ENCODE measurements around the gene CRISPLD2. TPM values are rescaled to one million over a fixed set of nuclear protein-coding genes. Genes with fewer than 3 reads are reported as not detected.
"Not testable (repeated sequence)": the region's sequence is repeated elsewhere in the genome, so short reads cannot be mapped to it uniquely, and the experiment has no call there.

The CRISPLD2 gene
- polyA plus RNA-seq, 1 donor = 6.0 TPM

DNA sequence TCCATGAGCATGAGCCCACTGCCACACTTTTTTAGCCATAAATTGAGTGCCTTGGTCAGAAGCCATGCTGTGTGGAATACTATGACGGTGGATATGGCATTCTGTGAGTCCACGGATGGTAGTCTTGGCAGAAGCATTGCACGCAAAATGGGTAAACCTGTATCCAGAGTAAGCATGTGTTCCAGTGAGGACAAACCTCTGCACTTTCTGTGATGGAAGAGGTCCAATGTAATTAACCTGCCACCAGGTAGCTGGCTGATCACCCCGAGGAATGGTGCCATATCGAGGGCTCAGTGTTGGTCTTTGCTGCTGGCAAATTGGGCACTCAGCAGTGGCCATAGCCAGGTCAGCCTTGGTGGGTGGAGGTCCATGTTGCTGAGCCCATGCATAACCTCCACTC lies 37.0 kb downstream of the CRISPLD2 start:
- DNase-seq (ENCODE audit: low read depth) = not testable (repeated sequence)

DNA sequence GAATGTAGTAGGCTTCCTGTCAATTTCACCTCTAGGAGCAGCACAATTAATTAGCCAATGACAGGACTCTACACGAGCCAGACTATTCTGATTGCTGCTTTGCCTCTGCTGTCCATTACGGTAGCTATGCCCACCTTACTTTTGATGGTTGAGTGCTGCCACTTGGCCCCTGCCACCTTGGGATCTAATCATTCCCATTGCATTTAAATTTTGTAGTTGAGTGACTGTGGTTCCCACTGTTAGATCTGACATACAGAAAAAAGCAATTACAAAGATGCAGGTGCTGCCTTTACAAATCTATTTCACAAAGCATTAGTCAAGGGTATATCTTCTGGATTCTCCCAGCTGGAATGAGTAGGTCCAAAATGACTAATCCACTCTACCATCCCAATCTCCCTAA lies 39.9 kb downstream of the CRISPLD2 start:
- no peak for DNase-seq (ENCODE audit: low read depth)

DNA sequence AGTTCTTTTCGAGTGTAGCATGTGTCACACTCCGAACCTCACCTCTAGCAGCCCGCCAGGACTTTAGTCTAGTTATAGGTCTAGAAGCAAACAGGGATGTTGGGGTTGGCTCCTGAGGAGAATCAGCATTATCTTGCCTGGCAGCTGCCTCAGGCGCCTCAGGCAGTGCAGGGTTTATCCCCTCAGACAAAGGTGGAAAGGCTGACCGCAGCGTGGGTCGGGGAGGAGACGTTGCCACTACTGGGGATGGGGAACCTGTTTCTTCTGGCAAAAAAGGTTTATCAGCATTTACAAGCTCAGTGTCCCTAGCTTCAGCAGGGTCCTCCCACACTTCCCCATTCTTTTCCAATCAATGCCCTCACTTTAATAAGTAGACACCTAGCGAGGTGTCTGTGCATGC lies 40.6 kb downstream of the CRISPLD2 start:
- no peak for DNase-seq (ENCODE audit: low read depth)

DNA sequence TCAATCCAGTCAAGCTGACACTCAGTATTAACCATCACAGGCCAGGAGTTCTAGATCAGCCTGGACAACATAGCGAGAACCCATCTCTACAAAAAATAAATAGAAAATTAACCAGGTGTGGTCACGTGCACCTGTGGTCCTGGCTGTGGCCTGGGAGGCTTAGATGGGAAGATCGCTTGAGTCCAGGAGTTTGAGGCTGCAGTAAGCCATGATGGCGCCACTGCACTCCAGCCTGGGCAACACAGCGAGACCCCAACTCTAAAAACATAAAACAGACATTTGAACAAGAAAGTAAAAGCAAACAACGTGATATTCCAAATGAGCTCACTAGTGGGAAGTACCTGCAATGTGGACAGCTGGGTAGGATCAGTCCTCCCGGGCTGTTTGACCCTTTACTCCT lies 41.9 kb downstream of the CRISPLD2 start:
- DNase-seq (ENCODE audit: low read depth) = no peak

DNA sequence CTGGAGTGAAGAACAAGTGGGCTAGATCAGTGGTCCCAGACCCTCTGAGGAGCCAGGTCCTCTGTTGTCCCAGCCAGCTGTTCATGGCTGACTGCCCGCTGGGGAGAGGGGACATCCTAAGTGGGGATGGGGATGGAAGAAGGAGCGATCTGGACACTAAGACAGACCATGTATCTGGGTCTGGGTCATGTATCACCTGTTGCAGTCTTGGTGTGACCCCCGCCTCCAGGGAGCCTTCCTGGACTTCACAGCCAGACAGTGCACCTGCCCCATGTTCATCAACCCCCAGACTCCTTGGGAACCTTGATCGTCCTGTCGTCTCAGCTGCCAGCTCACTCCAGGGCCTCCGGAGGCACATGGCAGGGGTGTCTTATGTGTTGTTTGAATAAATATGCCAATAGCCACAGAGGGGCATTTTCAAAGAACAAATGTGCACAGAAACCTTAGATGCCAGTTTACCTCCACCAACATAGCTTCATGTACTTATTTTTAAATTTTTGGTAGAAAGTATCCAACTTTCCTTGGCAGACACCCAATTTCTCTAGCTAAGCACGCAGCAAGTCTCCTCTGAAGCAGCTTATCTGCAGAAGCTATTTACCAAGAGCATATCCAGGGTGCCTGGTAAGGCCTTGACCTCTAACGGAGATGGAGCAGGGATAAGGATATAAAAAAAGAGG lies 43.2 kb downstream of the CRISPLD2 start:
- no peak for DNase-seq (ENCODE audit: low read depth)

DNA sequence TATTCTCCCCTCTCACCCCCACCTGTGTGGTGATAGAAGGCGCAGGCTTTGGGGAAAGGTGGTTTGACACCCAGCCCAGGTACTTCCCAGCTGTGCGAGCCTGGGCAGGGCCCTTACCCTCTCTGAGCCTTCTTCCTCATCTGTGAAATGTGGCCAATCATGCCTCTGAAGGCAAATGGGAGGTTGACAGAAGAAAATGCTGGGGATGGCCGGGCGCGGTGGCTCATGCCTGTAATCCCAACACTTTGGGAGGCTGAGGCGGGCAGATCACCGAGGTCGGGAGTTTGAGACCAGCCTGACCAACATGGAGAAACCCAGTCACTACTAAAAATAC lies 43.7 kb downstream of the CRISPLD2 start:
- no peak for DNase-seq (ENCODE audit: low read depth)

DNA sequence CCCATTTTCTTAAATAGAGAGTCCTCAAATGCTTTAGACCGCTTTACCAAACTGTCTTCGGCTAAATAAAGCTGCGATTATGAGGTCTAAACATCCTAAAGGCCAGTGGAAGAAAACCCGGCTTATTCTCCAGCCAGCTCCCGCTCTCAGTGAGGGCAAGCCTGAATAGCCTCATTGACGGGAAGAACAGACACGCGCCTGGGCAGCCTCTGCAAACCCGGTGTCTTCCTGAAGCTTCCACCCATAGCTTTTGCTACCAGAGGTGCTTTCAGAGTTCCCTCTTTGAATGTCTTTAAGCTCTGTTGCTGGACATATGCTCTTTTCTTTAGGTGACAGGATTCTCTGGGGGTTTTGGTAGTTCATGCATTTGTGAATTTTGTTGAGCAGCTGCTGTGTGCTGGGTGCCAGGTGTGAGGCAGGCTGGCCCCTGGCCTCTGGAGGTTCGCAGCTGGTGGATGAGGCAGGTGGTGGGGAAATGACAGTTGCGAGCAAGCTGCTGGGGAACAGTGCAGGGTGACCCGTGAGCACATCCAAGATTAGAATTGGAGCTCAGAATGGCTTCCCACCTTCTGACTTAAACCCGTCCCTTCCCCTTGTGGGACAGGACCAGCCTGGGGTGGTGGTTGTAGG lies 44.7 kb downstream of the CRISPLD2 start:
- no peak for DNase-seq (ENCODE audit: low read depth)

DNA sequence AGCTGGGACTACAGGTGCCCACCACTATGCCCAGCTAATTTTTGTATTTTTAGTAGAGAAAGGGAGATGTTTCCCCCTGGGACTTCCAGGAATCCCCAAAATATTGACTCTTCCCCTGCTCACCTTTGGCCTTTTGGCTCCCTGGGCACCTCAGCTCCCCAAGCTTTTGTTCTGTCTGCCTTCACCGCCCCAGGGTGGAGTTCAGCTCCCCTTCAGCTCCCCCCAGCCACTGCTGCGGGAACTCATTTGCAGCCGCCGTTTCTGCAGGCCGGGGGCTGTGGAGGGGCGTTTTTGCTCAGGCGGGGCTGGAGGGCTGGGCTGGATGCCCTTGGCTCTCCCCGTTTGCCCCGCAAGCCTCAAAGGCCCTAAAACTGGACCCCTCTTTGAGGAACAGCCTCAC lies 47.9 kb downstream of the CRISPLD2 start:
- no peak for DNase-seq (ENCODE audit: low read depth)

DNA sequence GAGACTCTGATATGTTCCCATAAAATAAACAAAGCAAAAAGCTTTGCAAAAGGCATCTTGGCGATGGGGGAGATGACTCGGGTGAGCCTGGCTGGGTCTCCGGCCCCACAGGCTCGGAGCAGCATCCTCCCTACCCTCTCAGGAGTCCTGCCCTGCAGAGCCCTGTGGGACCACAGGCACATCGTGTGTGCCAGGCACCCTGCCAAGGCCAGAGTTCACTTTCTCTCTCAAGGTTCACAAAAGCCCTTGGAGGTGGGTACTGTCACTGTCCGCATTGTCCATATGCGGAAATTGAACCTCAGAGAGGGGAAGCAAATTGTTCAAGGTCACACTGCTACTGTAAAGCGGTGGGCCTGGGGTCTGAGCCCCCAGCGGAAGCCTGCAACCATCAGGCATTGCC lies 48.5 kb downstream of the CRISPLD2 start:
- DNase-seq (ENCODE audit: low read depth) = no peak

DNA sequence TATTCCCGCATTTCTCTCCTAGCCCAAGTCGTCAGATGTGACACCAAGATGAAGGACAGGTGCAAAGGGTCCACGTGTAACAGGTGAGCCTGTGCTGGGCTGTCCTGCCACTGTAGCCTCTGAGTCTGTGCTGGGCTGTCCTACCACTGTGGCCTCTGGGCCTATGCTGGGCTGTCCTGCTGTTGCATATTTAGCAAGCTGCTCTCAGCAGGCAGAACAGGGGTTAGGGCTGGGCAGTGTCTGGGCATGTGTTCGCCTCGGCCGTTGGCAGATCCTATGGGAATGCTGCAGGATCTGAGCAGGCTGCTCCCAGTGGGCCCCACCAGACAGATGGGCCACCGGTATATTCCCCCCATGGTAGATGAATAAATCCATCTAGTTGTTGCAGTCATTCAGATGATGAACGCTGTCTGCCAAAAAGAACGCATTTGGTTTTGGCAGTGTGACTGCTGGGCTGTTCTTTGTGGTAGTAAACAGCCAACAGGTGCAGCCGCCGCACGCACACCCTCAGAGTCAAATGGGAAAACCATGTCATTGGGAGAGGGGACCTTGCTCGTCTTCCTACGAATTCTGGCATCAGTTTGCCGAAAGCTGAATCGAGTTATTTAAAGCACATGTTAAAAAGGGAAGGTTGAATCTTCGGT lies 49.2 kb downstream of the CRISPLD2 start:
- no peak for DNase-seq (ENCODE audit: low read depth)

DNA sequence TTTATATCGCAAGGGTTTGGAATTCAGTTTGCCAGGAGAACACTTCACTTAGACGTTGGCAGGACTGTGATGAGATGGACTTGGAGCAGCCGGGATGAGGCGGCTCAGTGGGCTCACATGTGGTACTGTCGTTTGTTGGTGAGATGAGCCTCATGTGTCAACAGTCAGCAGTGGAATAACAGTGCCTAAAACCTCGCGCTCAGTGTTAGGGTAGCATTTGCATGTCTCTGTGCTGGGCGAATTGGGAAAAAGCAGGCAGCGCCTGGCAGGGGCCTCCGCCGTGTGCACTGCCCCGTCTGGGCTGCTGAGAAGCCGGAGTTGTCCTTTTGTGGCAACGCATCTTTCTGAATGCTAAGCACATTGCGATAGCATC lies 49.7 kb downstream of the CRISPLD2 start:
- DNase-seq (ENCODE audit: low read depth) = no peak

DNA sequence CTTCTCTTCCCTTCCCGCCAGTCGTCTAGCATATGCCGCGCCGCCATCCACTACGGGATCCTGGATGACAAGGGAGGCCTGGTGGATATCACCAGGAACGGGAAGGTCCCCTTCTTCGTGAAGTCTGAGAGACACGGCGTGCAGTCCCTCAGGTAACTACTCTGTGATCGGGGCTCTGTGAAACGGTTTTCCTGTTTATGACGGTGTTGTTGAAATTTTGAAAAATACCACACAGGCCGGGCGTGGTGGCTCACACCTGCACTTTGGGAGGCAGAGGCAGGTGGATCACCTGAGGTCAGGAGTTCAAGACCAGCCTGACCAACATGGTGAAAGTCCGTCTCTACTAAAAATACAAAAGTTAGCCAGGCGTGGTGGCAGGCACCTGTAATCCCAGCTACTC lies 53.2 kb downstream of the CRISPLD2 start:
- DNase-seq (ENCODE audit: low read depth) = not testable (repeated sequence)

DNA sequence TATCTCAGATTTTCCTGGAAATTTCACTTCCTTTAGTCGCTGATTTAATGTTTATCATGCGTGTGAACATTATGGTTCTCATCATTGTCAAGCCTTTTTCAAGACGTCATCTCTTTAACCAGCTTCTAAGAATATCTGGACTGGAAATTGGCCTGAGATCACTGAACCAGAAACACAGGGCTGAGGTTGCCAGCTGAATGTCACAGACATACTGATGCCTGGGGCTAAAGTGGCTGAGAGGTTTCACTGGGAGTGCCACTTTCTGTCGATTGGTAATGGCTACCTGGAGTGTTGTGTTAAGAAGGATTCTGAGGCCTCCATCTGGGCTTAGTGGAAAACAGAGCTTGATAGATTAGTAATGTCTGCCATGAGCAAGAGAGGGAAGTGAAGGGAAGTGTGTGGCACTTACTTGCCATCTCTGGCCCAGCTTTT lies 54.2 kb downstream of the CRISPLD2 start:
- DNase-seq (ENCODE audit: low read depth) = no peak

DNA sequence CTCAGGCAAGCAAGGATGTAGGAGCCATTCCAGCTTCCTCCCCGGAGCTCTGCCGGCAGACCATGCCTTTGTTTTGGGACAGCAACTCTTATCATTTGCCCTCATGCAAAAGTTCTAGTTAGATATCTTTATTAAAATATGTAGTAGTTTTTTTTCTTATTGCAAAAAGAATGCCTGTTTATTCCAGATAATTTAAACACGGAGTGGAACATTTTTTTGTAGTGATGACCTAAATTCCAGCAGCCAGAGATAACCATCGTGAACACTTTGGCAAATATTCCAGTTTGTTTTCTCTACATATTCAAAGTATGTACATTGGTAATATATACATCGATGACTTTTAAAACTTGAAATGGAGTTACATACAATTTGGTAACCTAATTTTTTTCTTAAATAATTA lies 54.8 kb downstream of the CRISPLD2 start:
- no peak for DNase-seq (ENCODE audit: low read depth)

DNA sequence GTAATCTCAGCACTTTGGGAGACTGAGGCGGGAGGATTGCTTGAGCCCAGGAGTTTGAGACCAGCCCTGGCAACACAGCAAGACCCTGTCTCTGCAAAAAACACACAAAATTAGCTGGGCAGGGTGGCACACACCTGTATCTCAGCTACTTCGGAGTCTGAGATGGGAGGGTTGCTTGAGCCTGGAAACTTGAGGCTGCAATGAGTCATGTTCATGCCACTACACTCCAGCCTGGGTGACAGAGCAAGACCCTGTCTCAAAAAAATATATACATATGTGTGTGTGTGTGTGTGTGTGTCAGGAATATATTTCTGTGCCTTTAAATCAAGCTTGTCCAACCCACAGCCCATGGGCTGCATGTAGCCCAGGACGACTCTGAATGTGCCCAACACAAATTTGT lies 55.2 kb downstream of the CRISPLD2 start:
- DNase-seq (ENCODE audit: low read depth) = no peak

DNA sequence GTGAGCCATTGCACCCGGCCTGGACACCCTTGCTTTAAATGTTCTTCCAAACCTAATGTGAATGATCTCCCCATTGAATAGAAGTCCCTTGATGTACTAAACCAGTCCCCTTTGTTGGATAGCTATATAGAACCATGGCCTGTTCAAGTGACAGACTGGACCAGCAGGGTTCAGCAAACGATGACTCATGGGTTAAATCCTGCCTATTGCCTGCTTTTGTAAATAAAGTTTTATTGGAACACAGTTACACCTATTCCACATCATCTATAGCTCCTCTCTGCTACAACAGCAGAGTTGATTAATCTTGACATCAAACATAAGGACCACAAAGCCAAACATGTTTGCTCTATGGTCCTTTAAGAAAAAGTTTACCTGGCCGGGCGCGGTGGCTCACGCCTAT lies 56.1 kb downstream of the CRISPLD2 start:
- DNase-seq (ENCODE audit: low read depth) = no peak

DNA sequence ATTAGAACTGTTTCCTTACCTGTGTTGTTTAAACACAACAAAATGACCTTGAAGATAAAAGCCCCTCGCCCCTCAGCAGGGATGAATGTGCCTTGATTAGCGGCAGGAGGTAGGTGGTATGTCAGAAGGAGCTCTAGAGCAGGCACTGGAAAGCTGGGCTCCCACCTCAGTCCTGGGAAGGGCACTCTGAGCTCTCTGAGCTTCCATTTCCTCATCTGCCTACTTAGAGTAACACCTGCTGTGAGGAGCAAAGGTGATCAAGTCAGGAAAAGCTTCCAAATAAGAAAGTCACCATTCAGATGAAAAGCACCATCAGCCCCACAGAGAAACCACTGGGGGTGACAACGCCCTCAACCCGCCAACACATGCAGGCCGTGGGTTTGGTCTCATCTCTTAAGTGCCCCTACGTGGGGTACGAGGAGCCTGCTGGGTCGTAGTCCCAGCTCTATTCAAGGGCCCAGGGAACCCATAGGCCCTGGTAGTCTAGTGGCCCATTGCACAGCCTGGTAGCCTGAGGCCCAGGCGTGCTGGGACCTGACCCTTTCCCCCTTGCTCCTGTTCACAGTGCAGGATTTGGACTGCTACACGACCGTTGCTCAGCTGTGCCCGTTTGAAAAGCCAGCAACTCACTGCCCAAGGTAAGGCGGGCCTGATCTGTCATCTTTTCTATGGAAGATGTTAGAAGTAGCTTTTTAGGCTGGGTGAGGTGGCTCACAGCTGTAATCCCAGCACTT lies 57.3 kb downstream of the CRISPLD2 start:
- no peak for DNase-seq (ENCODE audit: low read depth)

DNA sequence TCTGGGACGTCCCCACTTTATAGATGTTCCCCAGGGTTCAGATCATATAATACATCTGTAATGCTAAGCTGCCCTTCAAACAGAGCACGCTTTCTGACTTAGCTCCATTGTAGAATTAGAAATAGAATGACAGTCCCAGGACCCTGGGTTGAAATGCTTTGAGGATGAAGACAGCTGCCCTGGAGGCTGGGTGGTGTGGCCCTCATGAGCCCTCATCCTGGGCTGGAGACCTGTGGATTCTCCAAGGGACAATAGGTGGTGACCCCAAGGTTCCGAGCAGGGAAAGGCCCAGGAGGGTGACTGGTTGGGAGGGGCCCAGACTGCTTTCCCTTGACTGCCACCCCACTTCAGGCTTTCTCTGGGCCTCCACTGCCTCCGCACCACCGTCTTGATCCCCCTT lies 59.0 kb downstream of the CRISPLD2 start:
- DNase-seq (ENCODE audit: low read depth) = no peak

DNA sequence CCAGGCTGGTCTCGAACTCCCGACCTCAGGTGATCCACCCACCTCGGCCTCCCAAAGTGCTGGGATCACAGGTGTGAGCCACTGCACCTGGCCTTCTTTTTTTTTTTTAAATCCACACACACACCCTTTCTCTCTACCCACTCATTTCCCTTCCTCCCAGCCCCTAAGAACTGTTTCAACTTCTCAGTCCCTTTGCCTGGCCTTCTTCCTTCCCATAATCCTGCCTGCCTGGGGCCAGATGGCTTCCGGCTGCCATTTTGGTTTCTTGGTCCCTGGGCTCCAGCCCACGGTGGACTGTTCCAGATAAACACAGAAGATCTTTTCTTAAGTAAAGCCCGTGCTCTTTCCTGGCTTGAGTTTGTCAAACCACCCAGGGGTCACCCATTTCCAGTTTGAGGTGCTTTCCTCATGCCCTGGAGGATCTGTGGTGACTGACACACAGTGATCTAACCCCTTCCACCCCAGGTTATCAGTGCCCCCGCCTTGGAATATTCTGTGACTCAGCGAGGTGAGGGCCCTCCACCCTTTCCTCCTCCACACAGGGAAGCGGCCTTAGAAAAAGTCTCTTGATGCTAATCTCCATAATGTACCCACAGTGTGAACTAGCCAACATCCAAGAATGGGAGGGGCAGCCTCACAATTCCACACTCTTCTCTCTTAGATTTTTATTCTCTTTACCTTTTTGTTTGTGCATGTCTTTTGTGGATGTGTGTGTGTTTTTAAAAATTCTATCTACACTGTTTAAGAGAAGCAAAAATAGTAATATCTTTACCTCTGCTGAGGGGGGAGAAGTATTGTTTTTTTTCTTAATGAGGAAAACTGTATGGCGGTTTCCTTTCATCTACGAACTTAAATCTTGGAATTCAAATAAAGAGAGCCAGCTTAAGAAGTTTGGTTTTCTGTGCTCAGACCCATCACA lies 60.0 kb downstream of the CRISPLD2 start:
- no peak for DNase-seq (ENCODE audit: low read depth)

DNA sequence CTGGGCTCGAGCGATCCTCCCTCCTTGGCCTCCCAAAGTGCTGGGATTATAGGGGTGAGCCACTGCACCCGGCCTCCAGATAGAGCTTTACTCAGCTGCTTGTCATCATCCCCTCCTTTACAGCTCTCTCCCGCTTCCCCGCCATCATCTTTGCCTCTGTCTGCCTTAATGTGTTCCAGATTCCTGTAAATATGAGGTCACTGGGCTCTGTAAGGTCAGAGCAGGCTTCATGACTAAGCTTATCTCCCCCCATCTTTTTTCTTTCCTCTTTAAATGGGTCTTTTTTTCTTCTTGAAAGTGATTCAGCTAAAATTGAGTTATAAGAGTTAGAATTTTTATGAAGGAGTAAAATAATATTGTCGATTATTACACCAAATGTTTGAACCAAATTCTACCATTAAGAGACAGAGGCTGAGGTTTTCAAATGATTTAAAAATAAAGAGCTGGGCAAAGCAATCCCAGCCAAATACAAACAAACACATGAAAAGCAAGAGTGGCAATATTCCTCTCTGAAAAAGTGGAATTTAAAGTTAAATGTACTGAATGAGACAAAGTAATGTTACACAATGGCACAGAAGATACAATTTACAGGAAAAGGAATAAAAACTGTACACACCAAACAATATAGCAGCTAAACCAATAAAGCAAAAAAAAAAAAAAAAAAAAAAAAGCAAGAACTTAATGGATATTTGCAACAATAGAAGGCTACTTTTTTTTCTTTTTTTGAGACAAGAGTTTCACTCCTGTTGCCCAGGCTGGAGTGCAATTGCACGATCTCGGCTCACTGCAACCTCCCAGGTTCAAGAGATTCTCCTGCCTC lies 62.1 kb downstream of the CRISPLD2 start:
- no peak for DNase-seq (ENCODE audit: low read depth)

DNA sequence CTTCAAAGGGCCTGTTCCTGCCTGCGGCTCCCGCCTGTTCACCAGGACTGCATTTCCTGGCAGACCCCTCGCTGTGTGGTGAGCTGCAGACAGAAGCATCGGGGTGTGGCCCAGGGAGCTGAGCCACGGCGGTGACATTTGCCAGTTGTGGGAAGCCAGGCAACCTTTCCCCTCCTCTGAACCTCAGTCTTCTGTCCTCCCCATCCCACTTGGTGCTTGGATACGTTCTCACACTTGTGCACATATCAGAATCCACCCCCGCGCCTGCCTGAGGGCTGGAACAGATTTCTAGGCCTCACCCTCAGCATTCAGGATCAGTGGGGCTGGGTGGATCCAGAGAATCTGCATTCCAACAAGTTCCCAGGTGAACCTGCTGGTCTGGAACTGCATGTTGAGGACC lies 63.5 kb downstream of the CRISPLD2 start:
- DNase-seq (ENCODE audit: low read depth) = no peak

All from forelimb muscle (tissue), 1 donor.